ENCODE results near the gene AGBL5.

DNA sequence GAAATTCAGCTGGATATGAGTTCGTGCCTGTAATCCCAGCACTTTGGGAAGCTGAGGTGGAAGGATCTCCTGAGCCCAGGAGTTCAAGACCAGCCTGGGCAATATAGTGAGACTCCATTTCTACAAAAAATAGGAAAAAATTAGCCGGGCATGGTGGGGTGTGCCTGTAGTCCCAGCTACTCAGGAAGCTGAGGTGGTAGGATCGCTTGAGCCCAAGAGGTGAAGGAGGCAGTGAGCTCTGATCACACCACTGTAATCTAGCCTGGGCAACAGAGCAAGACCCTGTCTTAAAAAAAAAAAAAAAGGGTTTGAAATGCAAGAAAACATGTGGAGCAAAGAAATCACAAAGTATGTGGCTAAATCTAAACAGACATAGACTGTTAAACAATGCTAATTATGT, 57.6 kb downstream of the AGBL5 start:
- TF ChIP-seq, protein P1, sequence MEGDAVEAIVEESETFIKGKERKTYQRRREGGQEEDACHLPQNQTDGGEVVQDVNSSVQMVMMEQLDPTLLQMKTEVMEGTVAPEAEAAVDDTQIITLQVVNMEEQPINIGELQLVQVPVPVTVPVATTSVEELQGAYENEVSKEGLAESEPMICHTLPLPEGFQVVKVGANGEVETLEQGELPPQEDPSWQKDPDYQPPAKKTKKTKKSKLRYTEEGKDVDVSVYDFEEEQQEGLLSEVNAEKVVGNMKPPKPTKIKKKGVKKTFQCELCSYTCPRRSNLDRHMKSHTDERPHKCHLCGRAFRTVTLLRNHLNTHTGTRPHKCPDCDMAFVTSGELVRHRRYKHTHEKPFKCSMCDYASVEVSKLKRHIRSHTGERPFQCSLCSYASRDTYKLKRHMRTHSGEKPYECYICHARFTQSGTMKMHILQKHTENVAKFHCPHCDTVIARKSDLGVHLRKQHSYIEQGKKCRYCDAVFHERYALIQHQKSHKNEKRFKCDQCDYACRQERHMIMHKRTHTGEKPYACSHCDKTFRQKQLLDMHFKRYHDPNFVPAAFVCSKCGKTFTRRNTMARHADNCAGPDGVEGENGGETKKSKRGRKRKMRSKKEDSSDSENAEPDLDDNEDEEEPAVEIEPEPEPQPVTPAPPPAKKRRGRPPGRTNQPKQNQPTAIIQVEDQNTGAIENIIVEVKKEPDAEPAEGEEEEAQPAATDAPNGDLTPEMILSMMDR (IDR thresholded peaks at IDR 0.05; ENCODE audit: low read length): no peak
- TF ChIP-seq EZH2 (IDR thresholded peaks at IDR 0.05; ENCODE audit: borderline replicate concordance, low read length): no peak
